Neural progenitor cell (in vitro differentiated cells): ENCODE measurements around the gene EGFL6. TPM values are rescaled to one million over a fixed set of nuclear protein-coding genes. Genes with fewer than 3 reads are reported as not detected.

Experiments
- DNase-seq: peaks from one replicate; pipeline ENCODE4 v3.0.0-alpha.2; 2016; ENCODE audit warnings: low spot score
- H2AFZ ChIP-seq: fragments of 200-600 bp; sonication (generic); replicated peaks from 2 replicates; pipeline ENCODE4 v1.6.1; 2016; ENCODE audit warnings: antibody characterized with exemption
- H3F3A ChIP-seq: fragments of 200-600 bp; sonication (generic); 2 replicates; pipeline ENCODE4 v1.6.1; 2016; ENCODE audit warnings: antibody characterized with exemption, low read depth
- H3K27ac ChIP-seq: fragments of 200-600 bp; sonication (generic); 2 replicates; pipeline ENCODE4 v1.5.1; 2016; ENCODE audit warnings: mild to moderate bottlenecking
- H3K27me3 ChIP-seq: fragments of 200-600 bp; sonication (generic); 2 replicates; pipeline ENCODE4 v1.6.1; 2016; ENCODE audit warnings: mild to moderate bottlenecking, moderate library complexity
- H3K36me3 ChIP-seq: fragments of 200-600 bp; sonication (generic); 2 replicates; pipeline ENCODE4 v1.5.1; 2016
- H3K4me1 ChIP-seq: fragments of 200-600 bp; sonication (generic); 2 replicates; pipeline ENCODE4 v1.6.1; 2016; ENCODE audit warnings: mixed run types
- H3K4me2 ChIP-seq: fragments of 200-600 bp; sonication (generic); 2 replicates; pipeline ENCODE4 v1.6.1; 2016
- H3K4me3 ChIP-seq: fragments of 200-600 bp; sonication (generic); 2 replicates; pipeline ENCODE4 v1.5.1; 2016
- H3K79me2 ChIP-seq: fragments of 200-600 bp; sonication (generic); 2 replicates; pipeline ENCODE4 v1.6.1; 2016; ENCODE audit warnings: low read depth
- H3K9ac ChIP-seq: fragments of 200-600 bp; sonication (generic); 2 replicates; pipeline ENCODE4 v1.6.1; 2016
- H3K9me3 ChIP-seq: fragments of 200-600 bp; sonication (generic); 2 replicates; pipeline ENCODE4 v1.5.1; 2016; ENCODE audit warnings: low read depth
- H4K20me1 ChIP-seq: fragments of 200-600 bp; sonication (generic); 2 replicates; pipeline ENCODE4 v1.6.1; 2016; ENCODE audit warnings: low read depth
- H3K27ac Mint-ChIP-seq: 3 replicates; pipeline ENCODE4 v1.8.0; 2021; ENCODE audit warnings: mixed read lengths
- H3K27me3 Mint-ChIP-seq: 2 replicates; pipeline ENCODE4 v1.8.0; 2022; ENCODE audit warnings: low read depth, mild to moderate bottlenecking, inconsistent platforms, moderate library complexity, mixed read lengths; ENCODE audit not compliant: insufficient read depth
- H3K36me3 Mint-ChIP-seq: 3 replicates; pipeline ENCODE4 v1.8.0; 2021; ENCODE audit warnings: mixed read lengths
- H3K4me1 Mint-ChIP-seq: 3 replicates; pipeline ENCODE4 v1.8.0; 2021; ENCODE audit warnings: mixed read lengths
- H3K4me3 Mint-ChIP-seq: 3 replicates; pipeline ENCODE4 v1.8.0; 2021; ENCODE audit warnings: mild to moderate bottlenecking, moderate library complexity, mixed read lengths
- H3K9me3 Mint-ChIP-seq: 3 replicates; pipeline ENCODE4 v1.8.0; 2020; ENCODE audit warnings: mixed read lengths
- EZH2 ChIP-seq: fragments of 200-600 bp; sonication (generic); IDR thresholded peaks from 2 replicates; pipeline ENCODE4 v1.6.1; 2017; ENCODE audit warnings: antibody characterized with exemption, mild to moderate bottlenecking, moderate library complexity
- EZH2phosphoT487 ChIP-seq: fragments of 200-600 bp; sonication (generic); IDR thresholded peaks from 2 replicates; pipeline ENCODE4 v1.6.1; 2017; ENCODE audit warnings: antibody characterized with exemption
- total RNA-seq: library from RNA; depleted of rRNA; stranded (reverse); fragments of >200 nt; gene quantifications from 2 replicates; pipeline ENCODE4 v1.2.3, GENCODE V29; 2015; ENCODE audit warnings: low replicate concordance
- TF ChIP-seq, protein P1 (sequence below): fragments of 200-600 bp; sonication (generic); IDR thresholded peaks from 2 replicates; pipeline ENCODE4 v1.5.1; 2017; ENCODE audit warnings: antibody characterized with exemption, mild to moderate bottlenecking

Gene EGFL6
- total RNA-seq, 1 donor from 2014 or later = 1.2 TPM

- TF ChIP-seq EZH2phosphoT487 (no peak), EZH2 (no peak)
- TF ChIP-seq, protein P1, sequence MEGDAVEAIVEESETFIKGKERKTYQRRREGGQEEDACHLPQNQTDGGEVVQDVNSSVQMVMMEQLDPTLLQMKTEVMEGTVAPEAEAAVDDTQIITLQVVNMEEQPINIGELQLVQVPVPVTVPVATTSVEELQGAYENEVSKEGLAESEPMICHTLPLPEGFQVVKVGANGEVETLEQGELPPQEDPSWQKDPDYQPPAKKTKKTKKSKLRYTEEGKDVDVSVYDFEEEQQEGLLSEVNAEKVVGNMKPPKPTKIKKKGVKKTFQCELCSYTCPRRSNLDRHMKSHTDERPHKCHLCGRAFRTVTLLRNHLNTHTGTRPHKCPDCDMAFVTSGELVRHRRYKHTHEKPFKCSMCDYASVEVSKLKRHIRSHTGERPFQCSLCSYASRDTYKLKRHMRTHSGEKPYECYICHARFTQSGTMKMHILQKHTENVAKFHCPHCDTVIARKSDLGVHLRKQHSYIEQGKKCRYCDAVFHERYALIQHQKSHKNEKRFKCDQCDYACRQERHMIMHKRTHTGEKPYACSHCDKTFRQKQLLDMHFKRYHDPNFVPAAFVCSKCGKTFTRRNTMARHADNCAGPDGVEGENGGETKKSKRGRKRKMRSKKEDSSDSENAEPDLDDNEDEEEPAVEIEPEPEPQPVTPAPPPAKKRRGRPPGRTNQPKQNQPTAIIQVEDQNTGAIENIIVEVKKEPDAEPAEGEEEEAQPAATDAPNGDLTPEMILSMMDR = no peak
- no peaks in the 10 kb centered on the region for H3K27me3 ChIP-seq
- H3K4me1 Mint-ChIP-seq = no peaks in the 10 kb centered on the region
Observed at GRCh38 chrX:13547671-13548070, 21.7 kb upstream of the EGFL6 start.

GRCh38 chrX:13550346-13550745 is 19.1 kb upstream of the EGFL6 start:
- Histone ChIP-seq H3K27ac (no peak overlapping the region), H2AFZ (no peak overlapping the region), H3K36me3 (no peaks in the 10 kb centered on the region), H3K79me2 (no peaks in the 10 kb centered on the region), H3K27me3 (no peaks in the 10 kb centered on the region), H3K9ac (no peak overlapping the region), H3K4me2 (no peak overlapping the region), H3K9me3 (no peaks in the 10 kb centered on the region), H4K20me1 (no peaks in the 10 kb centered on the region), H3K4me1 (no peaks in the 10 kb centered on the region), H3F3A (no peaks in the 10 kb centered on the region), H3K4me3 (no peak overlapping the region)
- no peak for DNase-seq
- Mint-ChIP-seq H3K4me3 (no peak overlapping the region), H3K9me3 (no peaks in the 10 kb centered on the region), H3K27me3 (no peaks in the 10 kb centered on the region), H3K27ac (no peak overlapping the region), H3K4me1 (no peaks in the 10 kb centered on the region), H3K36me3 (no peaks in the 10 kb centered on the region)
- no peak for TF ChIP-seq EZH2
- TF ChIP-seq EZH2phosphoT487 = no peak
- TF ChIP-seq, protein P1 = no peak

More at GRCh38 chrX:13547671-13548070, 21.7 kb upstream of the EGFL6 start:
- Mint-ChIP-seq H3K9me3 (no peaks in the 10 kb centered on the region), H3K27ac (no peak overlapping the region), H3K36me3 (no peaks in the 10 kb centered on the region), H3K27me3 (no peaks in the 10 kb centered on the region), H3K4me3 (no peak overlapping the region)
- Histone ChIP-seq H4K20me1 (no peaks in the 10 kb centered on the region), H3K9me3 (no peaks in the 10 kb centered on the region), H3K27ac (no peak overlapping the region), H3K79me2 (no peaks in the 10 kb centered on the region), H3K4me3 (no peak overlapping the region), H2AFZ (no peak overlapping the region), H3K4me1 (peaks cover 3% of the 10 kb centered on the region), H3K9ac (no peak overlapping the region), H3K4me2 (no peak overlapping the region), H3K36me3 (no peaks in the 10 kb centered on the region), H3F3A (no peaks in the 10 kb centered on the region)
- DNase-seq = no peak

DNA sequence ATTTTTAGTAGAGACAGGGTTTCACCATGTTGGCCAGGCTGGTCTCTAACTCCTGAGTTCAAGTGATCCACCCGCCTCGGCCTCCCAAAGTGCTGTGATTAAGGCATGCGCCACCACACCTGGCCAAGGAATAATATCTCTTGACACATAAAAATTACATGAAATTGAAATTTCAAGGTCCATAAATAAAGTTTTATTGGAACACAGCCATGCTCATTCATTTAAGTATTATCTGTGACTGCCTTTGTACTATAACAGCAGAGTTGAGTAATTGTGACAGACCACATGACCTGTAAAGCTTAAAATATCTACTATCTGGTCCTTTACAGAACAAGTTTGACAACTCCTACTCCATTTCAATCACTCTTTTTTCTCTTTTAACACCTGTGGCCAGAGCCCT is 17.8 kb upstream of the EGFL6 start:
- no peak for DNase-seq
- no peaks in the 10 kb centered on the region for H3K9me3 Mint-ChIP-seq
- TF ChIP-seq, protein P1 = no peak
- no peak for TF ChIP-seq EZH2phosphoT487
- TF ChIP-seq EZH2 = no peak
- Histone ChIP-seq H3K4me2 (no peak overlapping the region), H3K36me3 (no peaks in the 10 kb centered on the region), H3K79me2 (no peaks in the 10 kb centered on the region), H3F3A (no peaks in the 10 kb centered on the region), H3K9ac (no peak overlapping the region), H3K27ac (no peak overlapping the region), H2AFZ (no peak overlapping the region), H3K4me3 (no peak overlapping the region), H3K27me3 (no peaks in the 10 kb centered on the region), H3K4me1 (no peaks in the 10 kb centered on the region), H3K9me3 (no peaks in the 10 kb centered on the region), H4K20me1 (no peaks in the 10 kb centered on the region)
- no peak overlapping the region for H3K27ac Mint-ChIP-seq
- no peaks in the 10 kb centered on the region for H3K36me3 Mint-ChIP-seq
- H3K27me3 Mint-ChIP-seq = no peaks in the 10 kb centered on the region
- H3K4me3 Mint-ChIP-seq = no peak overlapping the region
- no peaks in the 10 kb centered on the region for H3K4me1 Mint-ChIP-seq
